ENCODE results near the gene NAP1L4. TPM values are rescaled to one million over a fixed set of nuclear protein-coding genes. Genes with fewer than 3 reads are reported as not detected.

The NAP1L4 gene
- total RNA-seq, 1 donor, result 90.2 TPM

DNA sequence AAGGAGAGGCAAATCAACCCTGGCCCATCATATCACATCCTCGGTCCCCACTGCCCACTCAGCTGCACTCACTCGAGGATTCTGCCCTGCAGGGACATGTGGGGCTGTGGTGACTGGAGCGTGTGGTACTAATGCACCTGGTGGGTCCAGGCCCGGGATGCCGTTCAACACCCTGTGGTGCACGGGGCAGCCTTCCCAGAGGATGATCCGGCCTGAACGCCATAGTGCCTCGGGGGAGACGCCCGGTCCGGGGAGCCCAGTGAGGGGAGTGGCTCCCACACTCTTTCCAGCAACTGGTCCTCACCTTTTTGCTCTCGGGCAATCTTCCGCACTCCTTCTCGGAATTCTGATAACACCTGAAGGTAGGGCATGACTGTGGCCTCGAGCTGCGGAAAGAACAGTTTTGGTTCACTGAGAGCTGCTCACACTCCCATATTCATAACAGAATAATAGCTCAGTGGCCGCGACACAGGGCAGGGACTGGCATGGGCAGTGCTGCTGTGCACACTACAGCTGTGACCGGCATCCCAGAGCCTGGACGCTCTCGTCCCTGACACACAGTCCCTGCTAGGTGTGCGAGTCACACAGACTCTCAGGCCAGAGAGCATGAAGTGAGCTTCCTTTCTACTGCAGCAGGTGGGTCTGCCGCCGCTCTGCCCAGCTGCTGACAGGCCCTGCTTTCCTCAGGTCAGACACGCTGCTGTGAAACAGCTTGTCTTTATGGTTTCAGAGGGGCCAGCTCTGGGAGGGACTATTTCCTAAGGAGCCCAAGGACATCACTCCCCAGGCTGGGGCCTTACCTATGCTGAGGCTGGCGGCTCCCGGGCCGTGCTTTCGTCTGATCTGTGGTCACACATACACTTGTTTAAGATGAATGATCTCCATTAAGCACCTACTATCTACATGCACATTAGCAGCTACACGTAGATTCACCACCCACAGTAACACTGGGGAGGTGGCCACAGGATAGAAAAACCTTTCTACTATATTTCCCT lies 20.1 kb upstream of the NAP1L4 start:
- no peak for DNase-seq (ENCODE audit: low read depth in 2 of 3, low spot score in 2 of 3)

DNA sequence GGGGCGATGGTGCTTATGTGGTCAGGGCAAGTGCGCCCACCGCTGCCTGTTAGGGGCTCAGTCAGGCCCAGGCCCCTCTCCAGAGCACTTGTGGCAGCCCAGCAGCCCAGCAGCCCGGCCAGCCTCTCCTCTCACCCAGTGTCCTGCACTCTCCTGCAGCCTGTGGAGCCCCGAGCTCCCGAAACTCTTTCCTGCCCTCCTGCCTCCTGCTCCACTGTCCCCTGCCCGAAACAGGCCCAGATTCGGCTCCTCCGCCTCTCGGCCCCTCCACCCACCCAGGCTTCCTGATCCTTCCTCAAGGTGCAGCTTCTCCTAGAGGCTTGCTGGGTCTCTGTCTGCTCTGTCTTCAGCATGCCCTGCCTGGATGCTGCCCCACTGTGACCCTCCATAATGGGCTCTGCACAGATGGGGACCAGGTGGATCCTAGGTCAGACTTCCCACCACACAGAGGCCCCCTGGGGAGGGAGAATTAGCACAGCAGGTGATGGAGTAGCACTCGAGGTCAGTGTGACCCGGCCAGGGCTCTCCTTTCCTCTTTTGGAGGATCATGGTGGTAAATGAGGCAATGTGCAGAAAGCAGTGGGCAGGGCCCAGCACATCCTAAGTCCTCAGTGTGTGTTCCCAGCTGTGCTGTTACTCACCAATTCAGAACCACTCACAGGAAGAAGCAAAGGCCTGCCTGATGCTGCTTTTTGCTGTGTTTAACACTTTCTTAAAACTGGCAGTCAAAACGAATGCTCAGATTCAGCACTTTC lies 18.6 kb upstream of the NAP1L4 start:
- DNase-seq (ENCODE audit: low read depth in 2 of 3, low spot score in 2 of 3), result no peak

DNA sequence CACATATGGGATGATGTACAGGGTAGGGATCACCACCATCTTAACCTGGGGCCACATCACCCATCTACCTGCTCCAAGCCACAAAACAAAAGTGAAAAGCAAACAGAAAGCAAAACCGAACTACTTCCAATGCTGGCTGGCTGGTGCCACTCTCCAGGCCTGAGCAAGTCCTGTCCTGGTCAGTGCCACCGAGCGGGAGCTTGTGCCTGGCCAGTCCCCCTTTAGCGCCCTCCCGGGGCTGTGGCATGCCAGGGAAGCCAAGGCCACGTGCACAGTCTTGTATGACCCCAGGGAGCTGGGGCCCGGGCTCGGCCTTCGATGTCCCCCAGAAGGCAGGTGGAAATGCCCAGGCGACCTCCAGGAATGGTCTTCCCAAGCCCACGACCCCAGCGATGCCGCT lies 17.9 kb upstream of the NAP1L4 start:
- no peak for DNase-seq (ENCODE audit: low read depth in 2 of 3, low spot score in 2 of 3)

DNA sequence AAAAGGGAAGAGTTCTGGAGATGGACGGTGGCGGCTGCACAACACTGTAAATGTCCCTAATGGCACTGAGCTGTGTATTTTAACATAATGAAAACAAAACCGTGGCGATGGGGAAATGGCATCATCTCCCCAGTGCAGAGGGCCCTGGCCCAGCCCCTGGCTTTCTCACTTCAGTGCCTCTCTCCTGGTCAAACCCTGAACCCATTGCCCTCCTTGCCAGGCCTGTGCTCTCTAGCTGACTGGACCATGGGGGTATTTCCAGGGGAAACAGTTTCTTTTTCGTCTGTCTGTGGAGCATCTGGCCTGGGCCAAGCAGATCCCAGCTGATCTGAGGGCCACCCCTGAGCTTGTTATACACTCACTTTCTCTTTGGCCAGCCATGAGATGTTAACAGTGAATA lies 17.4 kb upstream of the NAP1L4 start:
- no peak for DNase-seq (ENCODE audit: low read depth in 2 of 3, low spot score in 2 of 3)

GRCh38 chr11:3008746-3009336 lies 16.7 kb upstream of the NAP1L4 start:
- no peak for DNase-seq (ENCODE audit: low read depth in 2 of 3, low spot score in 2 of 3)

DNA sequence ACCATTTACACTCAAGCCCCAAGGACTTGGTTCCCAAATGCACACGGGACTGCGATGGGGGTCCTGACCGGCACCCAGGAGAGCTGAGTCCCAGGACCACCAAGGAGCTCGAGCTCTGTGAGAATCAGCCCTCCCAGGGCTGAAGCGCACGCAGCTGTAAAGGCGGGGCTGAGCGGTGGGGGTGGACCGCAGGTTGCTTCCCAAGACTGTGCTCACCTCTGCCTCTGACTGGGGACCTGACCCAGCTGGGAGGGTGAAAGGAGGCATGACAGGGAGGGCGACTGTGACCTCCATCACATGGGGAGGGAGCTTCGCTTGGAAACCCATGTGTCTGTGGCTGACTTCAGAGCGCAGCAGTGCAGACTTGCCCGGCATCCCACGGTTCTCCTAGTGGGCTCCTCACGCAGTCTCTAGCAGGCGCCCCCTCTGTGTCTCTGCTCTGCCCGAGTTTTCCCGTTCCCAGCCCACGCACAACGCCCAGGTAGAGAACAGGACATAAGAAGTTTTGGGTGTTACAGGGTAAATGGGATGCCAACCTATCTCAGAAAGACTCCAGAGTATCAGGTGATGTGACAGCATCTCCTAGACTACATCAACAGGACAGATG lies 15.4 kb upstream of the NAP1L4 start:
- DNase-seq (ENCODE audit: low read depth in 2 of 3, low spot score in 2 of 3), result no peak

DNA sequence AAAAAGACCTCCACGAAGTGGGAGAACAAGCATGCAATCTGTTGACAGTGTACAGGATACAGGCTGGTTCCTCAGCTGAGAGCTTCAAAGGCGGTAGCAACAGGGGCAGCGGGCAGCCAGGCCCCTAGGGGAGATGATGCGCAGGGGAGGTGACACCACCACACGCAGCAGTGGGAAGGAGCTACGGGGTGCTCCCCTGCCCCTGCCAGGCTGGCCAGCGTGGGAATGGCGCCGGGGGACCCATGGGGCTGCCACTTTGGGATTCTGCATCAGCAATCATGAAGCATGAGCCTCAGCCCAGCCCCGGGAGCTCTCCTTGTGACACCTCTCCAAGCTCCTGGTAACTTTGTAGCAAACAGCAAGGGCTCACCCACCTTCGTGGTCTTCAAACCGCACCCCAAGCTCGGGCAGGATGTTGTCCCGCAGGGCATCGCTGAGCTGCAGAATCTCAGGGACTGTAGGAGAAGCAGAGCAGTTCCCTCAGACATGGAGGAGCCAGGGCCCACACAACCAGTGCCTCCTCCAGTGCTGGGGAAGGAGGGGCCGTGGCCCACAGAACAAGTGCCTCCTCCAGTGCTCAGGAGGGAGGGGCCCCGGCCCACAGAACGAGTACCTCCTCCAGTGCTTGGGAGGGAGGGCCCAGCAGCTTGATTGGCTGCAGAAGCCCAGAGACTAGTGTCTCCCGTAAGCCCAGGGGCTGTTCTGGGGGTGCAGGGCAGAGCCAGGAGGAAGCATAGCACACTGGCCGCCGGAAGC lies 14.6 kb upstream of the NAP1L4 start:
- DNase-seq (ENCODE audit: low read depth in 2 of 3, low spot score in 2 of 3), result no peak

DNA sequence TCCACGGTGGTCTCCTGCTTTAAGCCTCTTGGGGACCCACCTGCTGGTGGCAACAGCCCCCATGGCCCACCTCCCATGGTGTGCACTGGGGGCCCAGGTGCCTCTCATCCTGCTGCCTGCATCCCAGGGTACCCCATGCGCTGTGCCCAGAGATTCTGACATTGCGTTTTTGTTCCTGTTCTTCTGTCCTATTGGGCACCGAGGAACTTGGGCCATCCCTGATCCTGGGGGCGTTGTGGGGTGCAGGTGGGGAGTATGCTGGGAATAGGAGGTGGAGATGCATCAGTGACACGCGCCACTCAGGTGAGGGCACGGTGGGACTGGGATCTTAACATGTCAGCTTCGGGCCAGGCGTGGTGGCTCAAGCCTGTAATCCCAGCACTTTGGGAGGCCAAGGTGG lies 12.4 kb upstream of the NAP1L4 start:
- DNase-seq (ENCODE audit: low read depth in 2 of 3, low spot score in 2 of 3), result no peak

GRCh38 chr11:3003396-3004231 lies 11.5 kb upstream of the NAP1L4 start:
- no peak for DNase-seq (ENCODE audit: low read depth in 2 of 3, low spot score in 2 of 3)

GRCh38 chr11:3002871-3003270 lies 10.7 kb upstream of the NAP1L4 start:
- DNase-seq (ENCODE audit: low read depth in 2 of 3, low spot score in 2 of 3), result no peak

GRCh38 chr11:3002351-3002861 lies 10.3 kb upstream of the NAP1L4 start:
- no peak for DNase-seq (ENCODE audit: low read depth in 2 of 3, low spot score in 2 of 3)

GRCh38 chr11:3001496-3001895 lies 9.4 kb upstream of the NAP1L4 start:
- DNase-seq (ENCODE audit: low read depth in 2 of 3, low spot score in 2 of 3), result no peak

DNA sequence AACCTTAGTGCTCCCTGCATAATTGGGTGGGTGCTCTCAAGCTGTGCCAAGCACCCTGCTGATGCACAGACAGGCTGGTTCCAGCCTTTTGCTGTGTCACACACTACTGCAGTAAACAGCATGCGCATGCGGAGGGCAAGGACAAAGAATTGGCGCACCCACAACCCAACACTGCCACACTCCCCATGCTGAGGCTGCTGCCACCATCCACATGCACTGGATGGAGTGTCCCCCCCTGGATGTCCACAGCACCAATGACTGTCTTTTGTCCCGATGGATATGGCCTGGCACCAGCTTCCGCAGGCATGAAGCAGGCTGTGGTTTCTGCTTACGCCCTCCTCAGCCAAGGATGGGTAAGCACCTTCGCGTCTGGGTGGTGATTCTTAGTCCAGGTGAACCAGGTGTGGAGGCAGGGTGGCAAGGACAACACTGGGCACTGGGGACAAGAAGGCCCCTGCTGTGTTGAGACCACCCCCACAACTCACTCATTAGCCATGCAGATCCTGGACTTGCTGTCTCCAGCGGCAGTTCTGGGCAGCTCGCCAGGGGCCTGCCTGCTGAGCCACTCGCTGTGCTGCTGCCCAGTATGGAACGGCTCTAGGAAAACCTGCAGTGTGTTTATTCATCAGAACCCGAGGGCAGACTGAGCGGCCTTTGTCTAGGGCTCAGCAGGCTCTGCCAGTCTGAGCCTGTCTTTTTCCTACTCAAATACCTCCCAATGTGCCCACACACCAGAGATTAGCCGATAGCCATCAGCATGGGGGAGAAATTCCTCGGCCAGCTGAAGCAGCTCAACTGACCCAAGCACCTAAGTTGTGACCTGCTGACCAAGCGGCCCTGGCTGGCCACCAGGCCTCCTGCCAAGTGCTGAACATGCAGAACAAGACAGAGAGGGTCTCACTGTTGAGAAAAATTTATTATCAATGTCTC lies 8.2 kb upstream of the NAP1L4 start:
- no peak for DNase-seq (ENCODE audit: low read depth in 2 of 3, low spot score in 2 of 3)

DNA sequence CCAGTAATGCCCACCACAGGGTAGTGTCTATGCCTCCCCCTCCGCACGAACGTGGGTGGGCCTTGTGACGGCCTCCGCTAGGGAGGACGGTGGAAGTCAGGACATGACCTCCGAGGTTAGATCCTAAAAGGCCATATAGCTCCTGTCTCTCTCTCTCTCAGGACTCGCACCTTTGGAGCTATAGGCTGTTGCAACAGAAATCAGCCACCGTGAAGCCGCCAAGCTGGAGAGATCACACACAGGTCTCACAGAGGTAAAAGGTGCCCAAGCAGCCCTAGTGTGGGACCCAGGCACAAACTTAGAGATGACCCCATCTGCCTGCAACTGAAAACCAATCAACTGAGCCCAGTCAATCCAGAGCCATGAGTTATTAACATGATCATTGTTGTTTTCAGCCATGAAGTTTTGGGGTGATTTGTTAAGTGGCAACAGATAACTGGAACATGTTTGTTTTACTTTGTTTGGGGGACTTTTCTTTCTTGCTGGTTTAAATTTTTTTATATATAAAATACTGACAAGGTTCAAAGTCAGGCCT lies 7.4 kb upstream of the NAP1L4 start:
- no peak for DNase-seq (ENCODE audit: low read depth in 2 of 3, low spot score in 2 of 3)

- DNase-seq (ENCODE audit: low read depth in 2 of 3, low spot score in 2 of 3), result no peak
Observed at GRCh38 chr11:2998073-2998850, 6.1 kb upstream of the NAP1L4 start.

DNA sequence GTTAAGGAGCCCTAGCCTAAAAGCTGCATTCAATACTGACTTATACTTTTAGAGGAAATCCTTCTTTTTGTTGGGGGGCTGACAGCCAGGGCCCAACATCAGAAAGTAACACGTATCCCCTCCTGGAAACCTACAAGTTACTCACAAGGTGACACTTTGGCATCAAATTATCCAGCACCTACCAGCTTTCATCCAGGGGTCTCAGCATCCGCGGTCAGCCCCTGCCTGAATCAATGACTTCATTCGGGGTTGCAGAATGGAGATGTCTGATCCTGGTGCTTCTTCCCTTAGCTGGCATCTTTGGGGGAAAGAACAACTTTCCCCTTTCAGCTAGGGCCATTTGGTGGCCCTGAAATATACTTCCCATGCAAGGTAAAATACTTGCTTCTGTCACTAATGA lies 5.3 kb upstream of the NAP1L4 start:
- no peak for DNase-seq (ENCODE audit: low read depth in 2 of 3, low spot score in 2 of 3)

GRCh38 chr11:2996976-2997375 lies 4.8 kb upstream of the NAP1L4 start:
- DNase-seq (ENCODE audit: low read depth in 2 of 3, low spot score in 2 of 3), result no peak

Measured in hematopoietic multipotent progenitor cell (in vitro differentiated cells).